ENCODE data around the gene GRIK3. TPM values are rescaled to one million over a fixed set of nuclear protein-coding genes. Genes with fewer than 3 reads are reported as not detected.

Gene GRIK3
- total and polyA plus RNA-seq, 2 of the 8 experiments (the other 6 are each of a cell fraction or from before 2014, with no cell fraction given): 2.1 to 3.4 TPM

GRCh38 chr1:36920801-36921405 is 113.4 kb downstream of the GRIK3 start:
- no peak for FAIRE-seq
- no peak overlapping the region for H4K8ac ChIP-seq (ENCODE audit: extremely low read depth, insufficient read depth, low read length)
- H3K36me3 ChIP-seq (ENCODE audit: control insufficient read depth in 2 of 4, insufficient read depth in 4 of 4, low read length in 3 of 4): no peaks in the 10 kb centered on the region
- no peak overlapping the region for H2AK5ac ChIP-seq (ENCODE audit: low read depth, low read length)
- H3K27ac ChIP-seq (ENCODE audit: low read depth, low read length): no peak overlapping the region
- ChIA-PET CTCF (ENCODE audit: partially characterized antibody) (interaction anchor here (0.6 to 1.7 kb wide), 7 partner anchors 14 to 311 kb away, joined by 3 to 5 read pairs (median 3); no protein-coding TSS in a partner anchor), POLR2A (ENCODE audit: partially characterized antibody) (no interaction called here)
- H3K9ac ChIP-seq (replicated peaks in 1 of 4; ENCODE audit: extremely low read depth in 1 of 4, low read depth in 3 of 4, low read length in 3 of 4): no peak overlapping the region
- H3K18ac ChIP-seq (ENCODE audit: extremely low read depth, low read length): no peak overlapping the region
- no peak overlapping the region for H2BK20ac ChIP-seq (ENCODE audit: low read length)
- no peak overlapping the region for H3K4me3 ChIP-seq (ENCODE audit: extremely low read depth in 1 of 4, insufficient read depth in 2 of 4, low read depth in 3 of 4, low read length in 4 of 4)
- no peak overlapping the region for H2BK120ac ChIP-seq (replicated peaks; ENCODE audit: low read depth, low read length)
- 92% methylated on average over 6 of the region's 6 CpGs; no CpG with 5 or more reads in 1 of the 2 experiments for WGBS, 2 experiments (ENCODE audit: extremely low coverage in 1 of 2, insufficient coverage in 1 of 2, insufficient read length in 1 of 2, insufficient replicate concordance in 2 of 2, low coverage in 1 of 2, low lambda C conversion rate in 2 of 2, missing lambda C conversion rate in 1 of 2)
- no peak overlapping the region for H3K4me2 ChIP-seq (ENCODE audit: insufficient read depth in 1 of 2, low read depth in 2 of 2, low read length in 2 of 2)
- no peak overlapping the region for H2BK5ac ChIP-seq (ENCODE audit: low read depth, low read length)
- H2AFZ ChIP-seq (ENCODE audit: low read length): no peak overlapping the region
- H3K23me2 ChIP-seq (ENCODE audit: low read depth, low read length): no peaks in the 10 kb centered on the region
- no peak overlapping the region for H3K4ac ChIP-seq (replicated peaks; ENCODE audit: insufficient read length, low read depth, low read length)
- H2BK15ac ChIP-seq (ENCODE audit: low read length): 0 out of 2 replicates have a peak overlapping the region, but pooled peaks have one; percentile 40
- no peak overlapping the region for H3K23ac ChIP-seq (ENCODE audit: insufficient read length)
- no peak overlapping the region for H3K14ac ChIP-seq (ENCODE audit: insufficient read length)
- peaks cover 0 to 2% of the 10 kb centered on the region in 2 experiments for H4K20me1 ChIP-seq (replicated peaks in 1 of 2; ENCODE audit: control insufficient read depth in 1 of 2, insufficient read depth in 2 of 2, low read length in 2 of 2)
- H4K5ac ChIP-seq (ENCODE audit: insufficient read length, low read depth, low read length): no peak overlapping the region
- no peaks in the 10 kb centered on the region for H3K79me1 ChIP-seq (ENCODE audit: low read depth, low read length)
- H3K4me1 ChIP-seq (replicated peaks in 1 of 4; ENCODE audit: control insufficient read depth in 3 of 4, insufficient read depth in 4 of 4, low read length in 3 of 4): peaks cover 0 to 12% (median 6%) of the 10 kb centered on the region in 4 experiments; a peak in 5 of 7 replicates
- no peak overlapping the region for H3K56ac ChIP-seq (replicated peaks; ENCODE audit: insufficient read length, low read depth, low read length)
- peak in 1 of 2 experiments; percentile 32 for DNase-seq (ENCODE audit: low read depth in 1 of 2, low spot score in 2 of 2)
- H3K27me3 ChIP-seq (replicated peaks in 1 of 4; ENCODE audit: control insufficient read depth in 3 of 4, extremely low read depth in 1 of 4, insufficient read depth in 3 of 4, low read length in 3 of 4): no peaks in the 10 kb centered on the region
- no peaks in the 10 kb centered on the region; a peak in 1 of 4 replicates for H3K79me2 ChIP-seq (ENCODE audit: control insufficient read depth in 1 of 2, insufficient read depth in 2 of 2, low read length in 2 of 2)
- no peak overlapping the region for H2BK12ac ChIP-seq (ENCODE audit: low read depth, low read length)
- no peak overlapping the region for H4K91ac ChIP-seq (replicated peaks; ENCODE audit: insufficient read length, low read length)
- H3K9me3 ChIP-seq (ENCODE audit: insufficient read depth in 2 of 2, low read depth in 1 of 2, low read length in 1 of 2): peaks cover 4 to 5% of the 10 kb centered on the region in 2 experiments; a peak in 2 of 4 replicates
- TF ChIP-seq RNF2 (IDR thresholded peaks at IDR 0.05; ENCODE audit: borderline replicate concordance, low read depth, low read length, missing control alignments, poor library complexity, severe bottlenecking) (no peak), CBX5 (IDR thresholded peaks at IDR 0.05; ENCODE audit: low read depth, low read length) (no peak), PHF8 (conservative IDR thresholded peaks at IDR 0.05; ENCODE audit: low read depth, low read length) (no peak), TCF12 (IDR thresholded peaks at IDR 0.05; ENCODE audit: low read depth, low read length) (no peak), FOSL1 (IDR thresholded peaks at IDR 0.05; ENCODE audit: insufficient read depth, low read depth, low read length) (no peak), KDM4A (IDR thresholded peaks at IDR 0.05; ENCODE audit: low read depth, low read length, severe bottlenecking) (no peak), CHD1 (IDR thresholded peaks at IDR 0.05; ENCODE audit: low read depth, low read length) (no peak), TEAD4 (IDR thresholded peaks at IDR 0.05; ENCODE audit: low read depth, low read length) (no peak), CBX8 (IDR thresholded peaks at IDR 0.05; ENCODE audit: borderline replicate concordance, low read depth, low read length) (no peak), MAX (IDR thresholded peaks at IDR 0.05) (no peak), POLR2A (IDR thresholded peaks at IDR 0.05; ENCODE audit: control extremely low read depth in 1 of 2, low read depth in 2 of 2, low read length in 2 of 2) (no peak), ASH2L (IDR thresholded peaks at IDR 0.05; ENCODE audit: low read length) (no peak), NANOG (IDR thresholded peaks at IDR 0.05; ENCODE audit: insufficient read depth, low read depth, low read length, poor library complexity, severe bottlenecking) (no peak)
